Measurements from ENCODE around the gene PITX1. TPM values are rescaled to one million over a fixed set of nuclear protein-coding genes. Genes with fewer than 3 reads are reported as not detected.

PITX1 gene
- total RNA-seq, 2 donors from 2014 or later, result not detected

- H3K27me3 ChIP-seq, result no peaks in the 10 kb centered on the region
- 88 to 94% methylated on average over 3 of the region's 3 CpGs for WGBS, 2 donors
- no peak for ATAC-seq
Measured at GRCh38 chr5:134989266-134989830, 44.7 kb downstream of the PITX1 start.

GRCh38 chr5:134982230-134982629 lies 51.8 kb downstream of the PITX1 start:
- Histone ChIP-seq H3K27ac (no peak overlapping the region), H3K4me1 (no peaks in the 10 kb centered on the region), H3K9me3 (peaks cover 0 to 29% (median 0%) of the 10 kb centered on the region in 3 donors), H3K4me3 (no peak overlapping the region), H3K36me3 (replicated peaks in 1 of 2; ENCODE audit: insufficient read depth in 1 of 2, low read depth in 2 of 2) (no peaks in the 10 kb centered on the region), H3K27me3 (no peaks in the 10 kb centered on the region)
- no peak for DNase-seq
- WGBS, 2 donors, result 94 to 96% methylated on average over 1 of the region's 1 CpG
- TF ChIP-seq POLR2A (IDR thresholded peaks at IDR 0.05) (no peak), CTCF (IDR thresholded peaks at IDR 0.05) (no peak)
- no peak for ATAC-seq
- intact Hi-C loops (cut with DNase I), result no loop called here

More at GRCh38 chr5:134989266-134989830, 44.7 kb downstream of the PITX1 start:
- H3K9me3 ChIP-seq, result no peaks in the 10 kb centered on the region
- no peak overlapping the region for H3K4me3 ChIP-seq
- TF ChIP-seq CTCF (IDR thresholded peaks at IDR 0.05) (no peak), POLR2A (IDR thresholded peaks at IDR 0.05) (no peak)
- DNase-seq, result no peak
- no peaks in the 10 kb centered on the region for H3K36me3 ChIP-seq (replicated peaks in 1 of 2; ENCODE audit: insufficient read depth in 1 of 2, low read depth in 2 of 2)
- intact Hi-C loops (cut with DNase I), result no loop called here
- H3K4me1 ChIP-seq, result no peaks in the 10 kb centered on the region
- no peak overlapping the region for H3K27ac ChIP-seq

GRCh38 chr5:134979416-134979815 lies 54.6 kb downstream of the PITX1 start:
- 91 to 92% methylated on average over 3 of the region's 3 CpGs for WGBS, 2 donors
- ATAC-seq, result no peak
- Histone ChIP-seq H3K9me3 (peaks cover 0 to 37% (median 0%) of the 10 kb centered on the region in 3 donors), H3K27ac (no peak overlapping the region), H3K4me3 (no peak overlapping the region), H3K36me3 (replicated peaks in 1 of 2; ENCODE audit: insufficient read depth in 1 of 2, low read depth in 2 of 2) (no peaks in the 10 kb centered on the region), H3K27me3 (no peaks in the 10 kb centered on the region), H3K4me1 (no peaks in the 10 kb centered on the region)
- no peak for DNase-seq
- no peak for TF ChIP-seq POLR2A (IDR thresholded peaks at IDR 0.05)
- TF ChIP-seq CTCF (IDR thresholded peaks at IDR 0.05), result no peak
- intact Hi-C loops (cut with DNase I), result no loop called here

Other genes starting within 250 kb of the PITX1 start
- 10 to 100 TPM; 15.3 to 20.1 TPM for gene C5orf24, start 188.3 kb downstream of the PITX1 start, total RNA-seq
- gene TXNDC15, start 159.9 kb downstream of the PITX1 start, total RNA-seq, result 10 to 100 TPM; 50.4 to 74.5 TPM
- gene PCBD2, start 129.1 kb downstream of the PITX1 start, total RNA-seq, result 10 to 100 TPM in 1 of 2 donors, 1 to 10 TPM in 1; 9.9 to 15.8 TPM
- under 1 TPM in 1 of 2 donors, not detected in 1; 0.52 TPM for gene CATSPER3, start 66.3 kb downstream of the PITX1 start, total RNA-seq